ENCODE data around the gene CCL18. TPM values are rescaled to one million over a fixed set of nuclear protein-coding genes. Genes with fewer than 3 reads are reported as not detected.
"Not testable (repeated sequence)": the region's sequence is repeated elsewhere in the genome, so short reads cannot be mapped to it uniquely, and the experiment has no call there.

Gene CCL18
- total and polyA plus RNA-seq, 5 experiments from 2014 or later, result not detected

DNA sequence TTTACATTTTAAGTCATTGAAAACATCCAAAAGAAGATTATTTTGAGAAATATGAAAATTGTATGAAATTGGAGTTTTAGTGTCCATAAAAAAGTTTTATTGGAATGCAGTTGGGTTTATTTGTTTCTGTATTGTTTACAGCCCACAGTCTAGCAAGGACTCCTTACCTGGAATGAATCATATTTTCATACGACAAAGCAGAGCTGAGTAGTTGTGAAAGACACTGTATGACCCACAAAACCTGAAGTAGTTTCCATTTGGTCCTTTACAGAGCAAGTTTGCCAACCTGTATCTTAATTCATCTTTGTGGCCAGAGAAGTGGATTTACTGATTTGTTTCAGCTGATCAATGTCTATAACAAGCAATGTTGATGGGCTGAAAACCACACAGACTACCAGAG is 10.3 kb downstream of the CCL18 start:
- H3K27me3 Mint-ChIP-seq, result peaks cover 0 to 9% (median 0%) of the 10 kb centered on the region in 5 donors
- POLR2A ChIA-PET, result interaction anchor here (1.0 kb wide), 1 partner anchor 310 kb away, joined by 3 read pairs; no protein-coding TSS in a partner anchor
- DNase-seq (no peak), ATAC-seq (no peak)
- H3K4me3 Mint-ChIP-seq, result peak overlapping the region in 1 of 10 donors; percentile 37
- no peaks in the 10 kb centered on the region for H3K36me3 Mint-ChIP-seq
- H3K27ac Mint-ChIP-seq, result no peak overlapping the region
- H3K4me1 Mint-ChIP-seq, result peaks cover 3 to 34% (median 6%) of the 10 kb centered on the region in 4 donors
- peaks cover 0 to 7% (median 0%) of the 10 kb centered on the region in 9 donors for H3K9me3 Mint-ChIP-seq

GRCh38 chr17:36081681-36082471 is 17.8 kb downstream of the CCL18 start:
- DNase-seq, H3K9me3 Mint-ChIP-seq, H3K27me3 Mint-ChIP-seq, H3K36me3 Mint-ChIP-seq, POLR2A ChIA-PET: not testable (repeated sequence)
- peak overlapping the region in 9 of 10 donors; percentile 24 to 96 (median 84) for H3K27ac Mint-ChIP-seq
- peaks cover 9 to 58% (median 17%) of the 10 kb centered on the region in 4 donors for H3K4me1 Mint-ChIP-seq
- ATAC-seq, result peak in 1 of 2 donors; percentile 23
- H3K4me3 Mint-ChIP-seq, result peak overlapping the region in 7 of 10 donors; percentile 15 to 73 (median 44)

GRCh38 chr17:36082482-36083120 is 18.5 kb downstream of the CCL18 start:
- H3K36me3 Mint-ChIP-seq, POLR2A ChIA-PET, H3K9me3 Mint-ChIP-seq, H3K27me3 Mint-ChIP-seq: not testable (repeated sequence)
- Mint-ChIP-seq H3K4me3 (peak overlapping the region in 9 of 10 donors; percentile 13 to 73 (median 47)), H3K4me1 (peaks cover 9 to 59% (median 17%) of the 10 kb centered on the region in 4 donors), H3K27ac (peak overlapping the region; percentile 14 to 96 (median 84))
- DNase-seq (peak in 7 of 10 donors; percentile 24 to 66 (median 38)), ATAC-seq (peak; percentile 78 to 81)

GRCh38 chr17:36083691-36084090 is 19.6 kb downstream of the CCL18 start:
- DNase-seq, POLR2A ChIA-PET, H3K36me3 Mint-ChIP-seq, H3K9me3 Mint-ChIP-seq, H3K27me3 Mint-ChIP-seq, ATAC-seq: not testable (repeated sequence)
- Mint-ChIP-seq H3K27ac (peak overlapping the region in 2 of 10 donors; percentile 64 to 83), H3K4me3 (peak overlapping the region in 1 of 10 donors; percentile 20), H3K4me1 (peaks cover 9 to 65% (median 17%) of the 10 kb centered on the region in 4 donors)

DNA sequence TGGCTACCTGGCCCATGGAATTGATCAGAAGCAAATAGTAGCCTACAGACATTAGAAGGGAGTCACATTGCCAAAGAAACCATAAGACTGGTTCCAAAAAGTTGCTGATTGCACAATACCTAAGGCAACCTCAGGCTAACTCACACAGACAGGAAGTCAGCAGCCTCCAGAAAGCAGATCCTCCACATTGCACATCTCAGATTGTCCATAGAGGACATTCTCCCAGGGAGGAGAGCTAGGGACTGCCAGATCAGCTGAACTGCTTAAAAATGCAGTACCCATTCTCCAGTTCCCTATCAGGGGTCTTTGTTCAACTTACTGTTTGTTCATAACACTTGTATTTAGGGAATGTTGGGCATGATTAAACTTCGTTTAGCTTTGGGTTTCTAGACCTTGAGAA is 21.7 kb downstream of the CCL18 start:
- DNase-seq, result no peak

DNA sequence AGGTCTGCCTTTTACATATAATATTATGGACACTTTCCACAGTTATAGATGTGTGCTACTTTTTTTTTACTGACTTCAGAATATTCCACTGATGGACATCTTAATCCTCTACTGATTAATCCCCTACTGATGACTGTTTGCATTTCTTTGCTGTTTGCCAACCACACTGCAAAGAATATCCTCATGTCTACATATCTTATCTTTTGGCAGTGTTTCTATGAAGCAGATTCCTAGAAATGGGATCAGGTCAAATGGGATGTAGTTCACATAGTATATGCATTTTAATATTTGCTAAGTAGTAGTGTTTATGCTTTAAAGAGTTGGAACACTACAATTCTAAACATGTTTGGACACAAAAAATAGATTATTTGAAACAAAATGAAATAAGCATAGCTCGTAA is 22.7 kb downstream of the CCL18 start:
- peaks cover 9 to 80% (median 23%) of the 10 kb centered on the region in 4 donors for H3K4me1 Mint-ChIP-seq
- peaks cover 3 to 22% (median 19%) of the 10 kb centered on the region in 5 donors for H3K27me3 Mint-ChIP-seq
- POLR2A ChIA-PET, result no interaction called here

More for the DNA sequence above, 21.7 kb downstream of the CCL18 start:
- Mint-ChIP-seq H3K9me3 (peaks cover 0 to 3% (median 0%) of the 10 kb centered on the region in 9 donors), H3K27ac (peak overlapping the region in 1 of 10 donors; percentile 80), H3K27me3 (peaks cover 0 to 18% (median 12%) of the 10 kb centered on the region in 5 donors), H3K36me3 (no peaks in the 10 kb centered on the region), H3K4me1 (peaks cover 9 to 79% (median 25%) of the 10 kb centered on the region in 4 donors), H3K4me3 (peak overlapping the region in 2 of 10 donors; percentile 9 to 32)
- no peak for ATAC-seq
- POLR2A ChIA-PET, result no interaction called here

DNA sequence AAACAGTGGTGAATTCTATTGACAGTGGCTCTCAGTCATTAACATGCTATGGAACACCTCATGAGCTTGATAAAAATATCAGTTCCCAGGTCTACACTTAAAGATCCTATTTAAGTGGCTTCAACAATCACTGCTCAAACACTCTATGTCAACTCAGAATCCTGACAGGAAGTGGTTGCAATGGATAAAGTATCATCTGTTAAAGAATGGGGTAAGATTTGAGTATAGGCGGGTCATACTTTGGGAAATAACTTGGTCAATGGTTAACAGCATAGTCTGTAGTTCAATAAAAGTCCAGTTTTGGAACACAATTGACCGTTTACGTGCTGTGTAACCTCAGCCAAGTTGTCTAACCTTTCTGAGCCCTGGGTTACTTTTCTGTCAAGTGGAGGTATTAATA is 23.4 kb downstream of the CCL18 start:
- H3K27ac Mint-ChIP-seq, POLR2A ChIA-PET, H3K36me3 Mint-ChIP-seq, H3K4me3 Mint-ChIP-seq, ATAC-seq, DNase-seq, H3K9me3 Mint-ChIP-seq: not testable (repeated sequence)
- peaks cover 4 to 22% (median 20%) of the 10 kb centered on the region in 5 donors for H3K27me3 Mint-ChIP-seq
- H3K4me1 Mint-ChIP-seq, result peaks cover 6 to 80% (median 16%) of the 10 kb centered on the region in 4 donors

More for the DNA sequence above, 22.7 kb downstream of the CCL18 start:
- DNase-seq, result no peak
- Mint-ChIP-seq H3K9me3 (peaks cover 0 to 3% (median 0%) of the 10 kb centered on the region in 9 donors), H3K36me3 (no peaks in the 10 kb centered on the region), H3K27ac (no peak overlapping the region), H3K4me3 (no peak overlapping the region)
- ATAC-seq, result no peak

- peaks cover 2 to 80% (median 11%) of the 10 kb centered on the region in 4 donors for H3K4me1 Mint-ChIP-seq
- H3K9me3 Mint-ChIP-seq, DNase-seq, H3K36me3 Mint-ChIP-seq, POLR2A ChIA-PET, ATAC-seq: not testable (repeated sequence)
- peaks cover 6 to 25% (median 20%) of the 10 kb centered on the region in 5 donors for H3K27me3 Mint-ChIP-seq
- peak overlapping the region in 2 of 10 donors; percentile 47 to 91 for H3K27ac Mint-ChIP-seq
- peak overlapping the region in 2 of 10 donors; percentile 46 to 71 for H3K4me3 Mint-ChIP-seq
Observed at GRCh38 chr17:36087897-36088572, 24.0 kb downstream of the CCL18 start.

DNA sequence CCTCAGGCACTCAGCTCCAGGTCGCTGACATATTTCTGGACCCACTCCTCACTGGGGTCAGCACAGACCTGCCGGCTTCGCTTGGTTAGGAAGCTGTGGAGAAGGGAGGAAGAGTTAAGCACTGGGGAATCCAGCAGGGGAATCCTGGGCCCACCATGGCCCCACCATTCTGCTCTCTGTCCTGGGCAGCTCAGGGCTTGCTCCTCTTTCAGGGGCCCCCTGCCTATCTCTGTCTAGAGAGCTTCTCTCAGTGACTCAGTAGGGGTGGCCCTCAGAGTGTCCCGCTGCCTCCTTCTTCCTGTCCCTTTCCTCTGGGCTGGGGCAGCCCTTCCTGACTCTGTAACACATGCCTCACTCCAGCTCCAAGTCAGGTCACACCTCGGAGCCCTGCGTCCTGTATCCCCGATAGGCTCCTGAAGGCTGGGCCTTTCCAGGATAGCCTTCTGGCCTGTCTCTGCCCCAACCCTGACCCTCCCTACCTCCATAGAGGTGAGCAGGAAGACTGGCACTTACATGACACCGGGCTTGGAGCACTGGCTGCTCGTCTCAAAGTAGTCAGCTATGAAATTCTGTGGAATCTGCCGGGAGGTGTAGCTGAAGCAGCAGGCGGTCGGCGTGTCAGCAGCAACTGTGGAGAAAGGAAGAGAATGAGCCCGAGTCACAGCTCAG is 24.7 kb downstream of the CCL18 start:
- H3K27me3 Mint-ChIP-seq, result peaks cover 6 to 29% (median 25%) of the 10 kb centered on the region in 5 donors
- POLR2A ChIA-PET, result no interaction called here
- peak overlapping the region in 2 of 10 donors; percentile 82 to 91 for H3K27ac Mint-ChIP-seq
- peaks cover 0 to 78% (median 8%) of the 10 kb centered on the region in 4 donors for H3K4me1 Mint-ChIP-seq
- DNase-seq (no peak), ATAC-seq (no peak)
- H3K4me3 Mint-ChIP-seq, result peak overlapping the region in 2 of 10 donors; percentile 61 to 82
- H3K36me3 Mint-ChIP-seq, result no peaks in the 10 kb centered on the region
- H3K9me3 Mint-ChIP-seq, result peaks cover 0 to 3% (median 0%) of the 10 kb centered on the region in 9 donors

- H3K4me1 Mint-ChIP-seq, result peaks cover 2 to 74% (median 8%) of the 10 kb centered on the region in 4 donors
- H3K36me3 Mint-ChIP-seq, result no peaks in the 10 kb centered on the region
- peaks cover 8 to 35% (median 29%) of the 10 kb centered on the region in 5 donors for H3K27me3 Mint-ChIP-seq
- H3K27ac Mint-ChIP-seq, result peak overlapping the region in 3 of 10 donors; percentile 63 to 91 (median 82)
- H3K4me3 Mint-ChIP-seq, result peak overlapping the region in 2 of 10 donors; percentile 61 to 82
- no peak for ATAC-seq
- DNase-seq, result no peak
- POLR2A ChIA-PET, result no interaction called here
- peaks cover 0 to 3% (median 0%) of the 10 kb centered on the region in 9 donors for H3K9me3 Mint-ChIP-seq
Observed at GRCh38 chr17:36089339-36089865, 25.3 kb downstream of the CCL18 start.

DNA sequence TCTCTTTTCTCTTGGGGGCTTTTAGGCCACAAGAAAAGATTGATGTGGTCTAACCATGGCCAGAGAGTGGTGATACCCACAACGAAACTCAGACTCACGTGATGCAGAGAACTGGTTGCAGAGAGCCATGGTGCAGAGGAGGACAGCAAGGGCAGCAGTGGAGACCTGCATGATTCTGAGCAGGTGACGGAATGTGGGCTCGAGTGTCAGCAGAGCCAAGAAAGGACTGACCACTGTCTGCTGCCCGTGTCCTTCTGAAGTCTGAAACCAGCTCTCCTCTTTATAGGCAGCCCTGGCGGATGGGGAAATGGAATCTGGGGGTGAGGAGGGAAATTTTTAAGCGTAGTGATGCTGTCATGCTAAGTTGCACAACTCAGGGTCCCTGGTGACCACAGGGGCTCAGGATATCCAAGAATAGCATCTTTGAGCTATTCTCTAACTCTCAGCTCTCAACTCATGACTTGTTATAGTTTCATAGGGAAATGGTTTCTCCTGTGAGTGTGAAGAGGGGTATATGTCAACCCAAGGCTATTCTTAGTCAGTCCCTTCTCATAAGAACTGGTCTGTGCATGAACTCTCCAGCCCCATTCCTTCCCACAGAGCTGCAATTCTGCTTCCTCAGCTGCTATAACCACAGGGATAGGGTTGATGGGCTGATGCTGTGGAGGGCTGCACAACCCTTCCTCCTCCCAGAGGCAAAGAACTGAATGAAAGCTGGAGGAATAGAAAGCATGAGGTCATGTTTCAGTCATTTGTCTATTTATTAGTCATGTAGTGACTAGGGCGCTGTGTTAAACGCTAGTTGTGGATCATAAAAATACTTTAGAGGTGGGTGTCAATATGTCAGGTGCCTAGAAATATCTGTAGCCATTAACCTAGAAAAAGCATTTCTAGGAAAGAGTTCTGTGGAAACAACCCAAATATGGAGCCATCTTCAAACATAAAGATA is 26.1 kb downstream of the CCL18 start, which contains the start of gene CCL3:
Gene CCL3 (minus strand): TSS at position 256 of the 949 bp plus-strand sequence. CDS start 85 bp downstream, at position 171.
- POLR2A ChIA-PET, result no interaction called here
- Mint-ChIP-seq H3K27me3 (peaks cover 8 to 37% (median 29%) of the 10 kb centered on the region in 5 donors), H3K9me3 (peaks cover 0 to 3% (median 0%) of the 10 kb centered on the region in 9 donors), H3K36me3 (no peaks in the 10 kb centered on the region), H3K27ac (peak within 1 kb of the TSS in 3 of 10 donors; percentile 63 to 91 (median 82)), H3K4me1 (peaks cover 4 to 72% (median 8%) of the 10 kb centered on the region in 4 donors), H3K4me3 (peak within 1 kb of the TSS in 2 of 10 donors; percentile 61 to 82)
- ATAC-seq (no peak), DNase-seq (no peak)
